Fibroblast of lung (primary cell): ENCODE measurements around the gene NUP214. TPM values are rescaled to one million over a fixed set of nuclear protein-coding genes. Genes with fewer than 3 reads are reported as not detected.

ENCODE experiments used
- DNase-seq, 2 donors: peaks; one replicate each; pipeline versions ENCODE4 v3.0.0 to v3.0.0-alpha.2; 2010; ENCODE audit warnings: low read depth in 2 of 2
- H2AFZ ChIP-seq: 2 replicates; pipeline ENCODE4 v1.5.1; 2012; ENCODE audit warnings: low read length, control low read depth, inconsistent platforms
- H3K27ac ChIP-seq: 2 replicates; pipeline ENCODE4 v1.5.1; 2011; ENCODE audit warnings: low read length, control low read depth; ENCODE audit not compliant: insufficient read depth
- H3K27me3 ChIP-seq: 2 replicates; pipeline ENCODE4 v1.5.1; 2011; ENCODE audit warnings: mild to moderate bottlenecking, low read length; ENCODE audit not compliant: control insufficient read depth, insufficient read depth
- H3K36me3 ChIP-seq: 2 replicates; pipeline ENCODE4 v1.5.1; 2011; ENCODE audit warnings: low read length; ENCODE audit not compliant: control insufficient read depth, insufficient read depth
- H3K4me1 ChIP-seq: 2 replicates; pipeline ENCODE4 v1.5.1; 2011; ENCODE audit warnings: low read length; ENCODE audit not compliant: control insufficient read depth, insufficient read depth; ENCODE audit errors: extremely low read depth
- H3K4me2 ChIP-seq: 2 replicates; pipeline ENCODE4 v1.5.1; 2011; ENCODE audit warnings: low read length, control low read depth; ENCODE audit not compliant: insufficient read depth; ENCODE audit errors: extremely low read depth
- H3K4me3 ChIP-seq, 4 experiments: fragments of 200-600 bp in 1 of 4; sonication (generic) in 1 of 4; replicated peaks in 1 of 4; 2 replicates each; pipeline ENCODE4 v1.5.1; 2011 to 2016; ENCODE audit warnings: low read length in 4 of 4, low read depth in 3 of 4, mild to moderate bottlenecking in 3 of 4, control low read depth in 2 of 4, inconsistent platforms in 1 of 4, mixed read lengths in 1 of 4; ENCODE audit not compliant: insufficient read depth in 1 of 4; ENCODE audit errors: control extremely low read depth in 1 of 4
- H3K79me2 ChIP-seq: 2 replicates; pipeline ENCODE4 v1.5.1; 2012; ENCODE audit warnings: mild to moderate bottlenecking, low read length, inconsistent platforms; ENCODE audit not compliant: control insufficient read depth, insufficient read depth
- H3K9ac ChIP-seq: 2 replicates; pipeline ENCODE4 v1.5.1; 2011; ENCODE audit warnings: mild to moderate bottlenecking, low read length, control low read depth; ENCODE audit not compliant: insufficient read depth
- H3K9me3 ChIP-seq: 2 replicates; pipeline ENCODE4 v1.5.1; 2012; ENCODE audit warnings: low read depth, low read length; ENCODE audit not compliant: control insufficient read depth, insufficient read depth
- H4K20me1 ChIP-seq: 2 replicates; pipeline ENCODE4 v1.5.1; 2011; ENCODE audit warnings: low read length; ENCODE audit not compliant: control insufficient read depth, insufficient read depth; ENCODE audit errors: extremely low read depth
- EZH2 ChIP-seq: IDR thresholded peaks from 2 replicates; pipeline ENCODE4 v1.5.1; 2012; ENCODE audit warnings: low read length, control low read depth, mild to moderate bottlenecking; ENCODE audit errors: missing control alignments
- polyA plus RNA-seq, 2 donors: library from polyadenylated mRNA; depleted of rRNA in 1 of 2; stranded (reverse) in 1 of 2; unstranded in 1 of 2; fragments of >200 nt; gene quantifications; 2 replicates each; pipeline ENCODE4 v1.2.1, GENCODE V29; 2011 to 2012; ENCODE audit warnings: missing spikeins in 1 of 2
- total RNA-seq: library from RNA; depleted of rRNA; stranded (reverse); fragments of >200 nt; gene quantifications from 2 replicates; pipeline ENCODE4 v1.2.1, GENCODE V29; 2014
- TF ChIP-seq, protein P1 (sequence below), 2 donors: IDR thresholded peaks in 1 of 2; conservative IDR thresholded peaks in 1 of 2; 1 replicate in 1 of 2; 2 replicates in 1 of 2; pipeline ENCODE4 v1.5.1; 2011 to 2012; ENCODE audit warnings: low read length in 2 of 2, control low read depth in 1 of 2, inconsistent platforms in 1 of 2, low read depth in 1 of 2, mild to moderate bottlenecking in 1 of 2

Gene NUP214
- total and polyA plus RNA-seq, 2 donors (not counting 1 experiment from before 2014, with no cell fraction given), result 5.0 to 12.2 TPM

DNA sequence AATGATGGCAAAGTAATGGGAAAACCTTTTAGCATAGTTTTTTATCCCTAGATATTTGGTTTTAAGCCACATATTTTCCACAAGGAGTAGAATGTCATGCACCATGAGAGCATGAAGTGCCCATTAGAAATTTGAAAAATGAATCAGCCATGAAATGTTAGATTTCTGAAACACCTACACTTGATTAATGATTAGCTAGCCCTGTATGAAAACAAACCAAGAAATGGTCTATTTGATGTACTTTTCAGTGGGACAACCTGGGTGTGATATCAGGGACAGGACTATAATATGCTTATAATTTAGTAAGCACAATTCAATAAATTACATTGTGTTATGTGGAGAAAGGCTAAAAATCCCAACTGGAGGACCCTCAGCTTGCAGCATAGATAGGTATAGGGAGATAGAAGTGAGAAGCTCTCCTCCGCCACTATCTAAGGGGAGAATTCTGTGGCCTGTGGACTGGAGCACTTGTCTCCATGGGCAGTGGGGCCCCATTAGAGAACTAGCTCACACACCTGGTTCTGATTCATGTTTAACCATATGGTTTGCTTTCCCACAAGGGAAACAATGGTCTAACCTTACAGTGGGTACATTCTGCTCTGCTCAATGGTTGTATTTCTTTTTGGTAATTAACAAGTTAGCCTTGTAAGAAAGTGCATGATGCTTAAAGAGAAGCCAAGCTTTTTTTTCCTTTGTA is 35.2 kb downstream of the NUP214 start:
- Histone ChIP-seq H3K79me2 (no peaks in the 10 kb centered on the region), H3K27me3 (no peaks in the 10 kb centered on the region), H2AFZ (no peak overlapping the region), H4K20me1 (no peaks in the 10 kb centered on the region), H3K27ac (no peak overlapping the region), H3K4me2 (no peak overlapping the region), H3K9ac (no peak overlapping the region), H3K9me3 (no peaks in the 10 kb centered on the region), H3K4me1 (no peaks in the 10 kb centered on the region), H3K36me3 (peaks cover 2% of the 10 kb centered on the region), H3K4me3 (no peak overlapping the region)
- no peak for DNase-seq
- TF ChIP-seq, protein P1, sequence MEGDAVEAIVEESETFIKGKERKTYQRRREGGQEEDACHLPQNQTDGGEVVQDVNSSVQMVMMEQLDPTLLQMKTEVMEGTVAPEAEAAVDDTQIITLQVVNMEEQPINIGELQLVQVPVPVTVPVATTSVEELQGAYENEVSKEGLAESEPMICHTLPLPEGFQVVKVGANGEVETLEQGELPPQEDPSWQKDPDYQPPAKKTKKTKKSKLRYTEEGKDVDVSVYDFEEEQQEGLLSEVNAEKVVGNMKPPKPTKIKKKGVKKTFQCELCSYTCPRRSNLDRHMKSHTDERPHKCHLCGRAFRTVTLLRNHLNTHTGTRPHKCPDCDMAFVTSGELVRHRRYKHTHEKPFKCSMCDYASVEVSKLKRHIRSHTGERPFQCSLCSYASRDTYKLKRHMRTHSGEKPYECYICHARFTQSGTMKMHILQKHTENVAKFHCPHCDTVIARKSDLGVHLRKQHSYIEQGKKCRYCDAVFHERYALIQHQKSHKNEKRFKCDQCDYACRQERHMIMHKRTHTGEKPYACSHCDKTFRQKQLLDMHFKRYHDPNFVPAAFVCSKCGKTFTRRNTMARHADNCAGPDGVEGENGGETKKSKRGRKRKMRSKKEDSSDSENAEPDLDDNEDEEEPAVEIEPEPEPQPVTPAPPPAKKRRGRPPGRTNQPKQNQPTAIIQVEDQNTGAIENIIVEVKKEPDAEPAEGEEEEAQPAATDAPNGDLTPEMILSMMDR (conservative IDR thresholded peaks at IDR 0.05 in 1 of 2, IDR thresholded peaks at IDR 0.05 in 1 of 2; ENCODE audit: low read depth in 1 of 2, low read length in 2 of 2), result no peak
- TF ChIP-seq EZH2, result no peak

DNA sequence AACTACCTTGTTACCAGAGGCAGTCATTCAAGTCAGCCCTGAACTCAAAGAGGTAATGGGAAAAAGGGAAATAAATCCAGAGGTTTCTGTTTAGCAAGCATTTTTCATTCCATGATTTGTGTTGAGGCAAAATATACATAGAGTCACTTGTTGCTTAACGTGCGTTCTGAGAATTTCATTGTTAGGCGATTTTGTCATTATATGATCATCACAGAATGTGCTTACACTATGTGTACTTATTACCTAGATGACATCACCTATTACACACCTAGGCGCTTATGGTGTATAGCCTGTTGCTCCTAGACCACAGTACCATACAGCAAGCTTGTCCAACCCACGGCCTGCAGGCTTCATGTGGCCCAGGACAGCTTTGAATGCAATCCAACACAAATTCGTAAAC is 36.2 kb downstream of the NUP214 start:
- no peak overlapping the region for H3K9ac ChIP-seq
- H3K36me3 ChIP-seq, result peaks cover 2% of the 10 kb centered on the region
- H3K4me1 ChIP-seq, result no peaks in the 10 kb centered on the region
- no peak overlapping the region for H3K4me3 ChIP-seq
- no peak for DNase-seq
- H3K27ac ChIP-seq, result no peak overlapping the region
- no peaks in the 10 kb centered on the region for H3K9me3 ChIP-seq
- no peak overlapping the region for H2AFZ ChIP-seq
- TF ChIP-seq, protein P1 (conservative IDR thresholded peaks at IDR 0.05 in 1 of 2, IDR thresholded peaks at IDR 0.05 in 1 of 2; ENCODE audit: low read depth in 1 of 2, low read length in 2 of 2), result no peak
- no peak for TF ChIP-seq EZH2
- no peaks in the 10 kb centered on the region for H3K27me3 ChIP-seq
- no peaks in the 10 kb centered on the region for H4K20me1 ChIP-seq
- no peaks in the 10 kb centered on the region for H3K79me2 ChIP-seq
- no peak overlapping the region for H3K4me2 ChIP-seq

DNA sequence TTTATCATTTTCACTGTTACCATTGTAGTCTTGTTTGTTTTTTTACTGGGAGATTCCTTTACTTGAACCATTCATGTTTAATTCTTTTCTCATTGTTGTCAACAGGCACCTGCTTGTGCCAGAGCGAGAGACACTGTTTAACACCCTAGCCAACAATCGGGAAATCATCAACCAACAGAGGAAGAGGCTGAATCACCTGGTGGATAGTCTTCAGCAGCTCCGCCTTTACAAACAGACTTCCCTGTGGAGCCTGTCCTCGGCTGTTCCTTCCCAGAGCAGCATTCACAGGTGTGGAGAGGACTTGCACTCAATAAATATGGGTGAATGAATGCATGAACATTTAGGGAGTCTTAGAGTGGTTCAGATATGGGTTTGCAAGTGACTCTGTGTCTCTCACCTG is 37.5 kb downstream of the NUP214 start:
- H2AFZ ChIP-seq, result no peak overlapping the region
- H3K9me3 ChIP-seq, result no peaks in the 10 kb centered on the region
- no peaks in the 10 kb centered on the region for H4K20me1 ChIP-seq
- TF ChIP-seq, protein P1 (conservative IDR thresholded peaks at IDR 0.05 in 1 of 2, IDR thresholded peaks at IDR 0.05 in 1 of 2; ENCODE audit: low read depth in 1 of 2, low read length in 2 of 2), result no peak
- TF ChIP-seq EZH2, result no peak
- DNase-seq, result no peak
- no peak overlapping the region for H3K4me2 ChIP-seq
- no peak overlapping the region for H3K9ac ChIP-seq
- no peaks in the 10 kb centered on the region for H3K79me2 ChIP-seq
- H3K4me1 ChIP-seq, result no peaks in the 10 kb centered on the region
- no peak overlapping the region for H3K4me3 ChIP-seq
- H3K27ac ChIP-seq, result no peak overlapping the region
- H3K27me3 ChIP-seq, result no peaks in the 10 kb centered on the region
- H3K36me3 ChIP-seq, result peaks cover 2% of the 10 kb centered on the region
